ENCODE measurements around the gene SNX15.
"Not testable (repeated sequence)": the region's sequence is repeated elsewhere in the genome, so short reads cannot be mapped to it uniquely, and the experiment has no call there.

The SNX15 gene

DNA sequence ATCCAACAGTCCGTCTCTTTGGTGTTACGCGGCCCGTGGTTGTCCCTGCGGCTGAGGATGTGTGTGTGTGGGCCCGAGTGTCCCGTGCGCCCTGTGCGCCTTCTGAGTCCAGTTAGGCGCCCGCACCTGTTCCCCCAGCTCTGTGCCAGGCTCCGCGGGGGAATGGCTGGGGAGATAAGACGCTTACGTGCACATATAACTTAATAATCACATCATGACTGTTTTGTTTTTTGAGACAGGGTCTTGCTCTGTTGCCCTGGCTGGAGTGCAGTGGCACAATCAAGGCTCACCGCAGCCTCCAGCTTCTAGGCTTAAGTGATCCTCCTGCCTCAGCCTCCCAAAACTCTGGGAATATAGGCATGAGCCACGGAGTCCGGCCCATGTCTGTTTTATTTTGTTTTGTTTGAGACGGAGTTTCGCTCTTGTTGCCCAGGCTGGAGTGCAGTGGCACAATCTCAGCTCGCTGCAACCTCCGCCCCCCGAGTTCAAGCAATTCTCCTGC lies 12.5 kb upstream of the SNX15 start:
- DNase-seq (ENCODE audit: low read depth), result no peak

DNA sequence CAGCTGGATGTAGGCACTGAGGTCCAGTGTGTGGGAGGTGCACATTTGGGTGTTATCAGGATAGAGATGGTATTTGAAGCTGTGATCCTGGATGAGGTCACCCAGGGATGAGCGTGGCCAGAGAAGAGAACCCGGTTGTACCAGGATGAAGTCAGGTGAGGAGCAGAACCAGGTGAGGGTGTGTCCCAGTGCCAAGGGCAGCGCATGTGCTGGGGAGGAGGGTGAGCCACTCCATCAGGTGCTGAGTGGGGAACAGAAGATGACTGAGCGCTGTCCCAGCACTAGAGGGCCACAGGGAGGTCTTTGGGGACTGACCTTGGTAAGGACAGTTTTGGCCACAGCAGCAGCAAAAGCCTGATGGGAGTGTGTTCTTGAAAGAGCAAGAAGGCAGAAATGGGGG lies 10.5 kb upstream of the SNX15 start:
- no peak for DNase-seq (ENCODE audit: low read depth)

DNA sequence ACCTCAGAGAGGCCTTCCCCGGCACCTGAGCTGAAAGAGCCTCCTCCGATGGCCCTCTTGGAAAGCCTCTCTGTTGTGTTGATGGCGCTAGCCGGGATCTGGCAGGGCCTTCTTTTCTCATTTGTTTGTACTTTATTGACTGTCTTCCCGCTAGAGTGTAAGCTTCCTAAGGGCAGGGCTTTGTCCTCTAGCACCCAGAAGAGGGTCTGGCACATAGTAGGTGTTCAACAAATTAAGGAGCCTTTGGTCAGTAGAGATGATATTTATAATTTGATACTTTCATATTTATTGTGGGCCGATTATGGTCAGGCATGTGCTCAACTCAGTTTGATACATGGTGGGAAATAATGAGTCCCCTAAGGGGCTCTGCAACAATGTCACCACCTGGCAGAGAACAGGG lies 9.3 kb upstream of the SNX15 start:
- DNase-seq (ENCODE audit: low read depth), result no peak

DNA sequence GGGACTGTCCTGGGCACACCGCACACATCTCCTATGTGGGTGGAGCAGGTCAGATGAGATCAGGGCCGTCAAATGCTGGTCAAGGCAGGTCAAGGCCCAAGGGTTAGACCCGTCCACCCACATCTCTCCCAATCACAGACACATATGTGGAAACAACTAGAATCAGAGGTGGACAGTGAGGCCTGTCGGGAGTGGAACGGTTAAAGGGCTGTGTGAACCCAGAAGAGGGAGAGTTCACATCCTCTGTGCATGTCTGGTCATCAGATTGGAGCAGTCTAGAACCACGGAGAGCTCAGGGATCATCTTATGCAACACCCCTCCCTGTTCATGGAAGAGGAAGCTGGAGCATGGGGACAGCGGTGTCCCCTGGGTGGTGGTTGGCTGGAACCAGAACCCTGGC lies 7.4 kb upstream of the SNX15 start:
- DNase-seq (ENCODE audit: low read depth), result no peak

DNA sequence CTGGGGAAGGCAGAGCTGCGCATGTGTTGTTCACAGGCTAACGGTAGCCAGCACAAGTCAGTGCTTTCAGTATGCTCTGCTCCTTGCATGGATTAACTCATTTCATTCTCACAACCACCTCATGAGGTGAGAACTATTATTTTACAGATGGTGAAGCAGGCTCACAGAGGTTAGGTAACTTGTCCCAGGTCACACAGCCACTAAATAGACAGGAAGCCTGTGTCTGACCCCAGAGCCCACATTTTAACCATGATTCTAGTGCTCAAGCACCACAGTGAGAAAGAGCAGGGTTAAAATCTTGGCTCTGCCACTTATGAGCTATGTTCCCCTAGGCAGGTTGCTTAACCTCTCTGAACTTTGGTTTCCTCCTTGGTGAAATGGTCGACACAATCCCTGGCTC lies 6.2 kb upstream of the SNX15 start:
- DNase-seq (ENCODE audit: low read depth), result no peak

DNA sequence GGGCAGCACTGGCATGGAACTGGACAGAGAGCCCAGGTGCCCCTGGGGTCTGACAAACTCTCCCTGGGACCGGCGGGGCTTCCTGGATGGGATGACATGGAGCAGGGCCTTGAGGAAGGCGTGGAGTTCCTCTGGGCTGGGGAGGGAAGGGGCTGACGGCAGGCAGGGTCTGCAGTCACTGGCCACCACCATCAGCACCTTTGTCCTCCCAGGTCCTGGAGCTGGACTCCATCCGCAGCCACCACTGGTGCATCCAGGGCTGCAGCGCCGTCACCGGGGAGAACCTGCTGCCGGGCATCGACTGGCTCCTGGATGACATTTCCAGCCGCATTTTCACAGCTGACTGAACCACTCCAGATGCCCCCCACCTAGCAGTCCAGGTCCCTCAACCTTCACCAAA lies 5.7 kb upstream of the SNX15 start:
- DNase-seq (ENCODE audit: low read depth), result no peak

DNA sequence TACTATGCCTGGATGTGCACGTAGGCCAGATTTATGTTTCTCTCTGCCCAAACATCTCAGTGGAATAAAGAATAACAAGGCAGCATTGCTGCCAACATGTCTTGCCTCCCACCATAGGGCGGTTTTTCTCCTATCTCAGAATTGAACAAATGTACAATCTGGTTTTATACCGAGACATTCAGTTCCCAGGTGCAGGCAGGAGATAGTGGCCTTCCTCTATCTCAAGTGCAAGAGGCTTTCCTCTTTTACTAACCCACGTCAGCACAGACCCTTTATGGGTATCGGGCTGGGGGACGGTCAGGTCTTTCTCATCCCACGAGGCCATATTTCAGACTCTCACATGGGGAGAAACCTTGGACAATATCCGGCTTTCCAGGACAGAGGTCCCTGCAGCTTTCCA lies 3.7 kb upstream of the SNX15 start:
- not testable (repeated sequence) for DNase-seq (ENCODE audit: low read depth)

DNA sequence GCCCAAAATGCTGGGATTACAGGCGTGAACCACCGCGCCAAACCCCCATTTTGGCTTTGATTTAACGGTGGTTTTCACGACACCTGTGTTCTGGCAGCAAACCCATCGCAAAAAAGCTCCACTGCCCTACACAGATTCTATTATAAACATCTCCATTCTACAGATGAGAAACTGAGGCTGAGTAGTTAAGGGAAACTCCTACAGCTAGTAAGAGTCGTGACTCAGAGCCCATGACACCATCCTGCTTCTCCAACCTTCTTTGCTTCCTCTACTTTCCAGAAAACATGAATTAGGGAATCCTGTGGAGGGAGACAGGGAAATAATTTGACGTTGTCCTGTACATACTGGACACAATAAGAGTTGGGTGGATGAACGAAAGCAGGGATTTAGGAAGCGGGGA lies 429 bp upstream of the SNX15 start:
- DNase-seq (ENCODE audit: low read depth), result no peak

DNA sequence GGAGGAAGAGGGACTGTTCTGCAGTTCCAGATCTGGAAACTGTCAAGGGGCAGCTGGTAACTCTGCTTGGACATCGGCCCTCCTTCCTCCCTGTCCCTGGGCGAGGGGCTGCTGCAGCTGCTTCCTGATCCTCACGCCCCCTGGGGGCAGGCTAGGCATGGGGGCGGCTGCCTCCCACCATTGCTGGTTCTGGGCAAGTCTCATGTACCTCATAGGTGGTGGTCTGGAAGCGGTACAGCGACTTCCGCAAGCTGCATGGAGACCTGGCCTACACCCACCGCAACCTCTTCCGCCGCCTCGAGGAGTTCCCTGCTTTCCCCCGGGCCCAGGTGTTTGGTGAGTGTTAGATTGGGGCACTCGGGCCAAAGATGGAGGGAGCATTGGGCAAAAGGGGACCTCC lies 5.0 kb downstream of the SNX15 start:
- no peak for DNase-seq (ENCODE audit: low read depth)

DNA sequence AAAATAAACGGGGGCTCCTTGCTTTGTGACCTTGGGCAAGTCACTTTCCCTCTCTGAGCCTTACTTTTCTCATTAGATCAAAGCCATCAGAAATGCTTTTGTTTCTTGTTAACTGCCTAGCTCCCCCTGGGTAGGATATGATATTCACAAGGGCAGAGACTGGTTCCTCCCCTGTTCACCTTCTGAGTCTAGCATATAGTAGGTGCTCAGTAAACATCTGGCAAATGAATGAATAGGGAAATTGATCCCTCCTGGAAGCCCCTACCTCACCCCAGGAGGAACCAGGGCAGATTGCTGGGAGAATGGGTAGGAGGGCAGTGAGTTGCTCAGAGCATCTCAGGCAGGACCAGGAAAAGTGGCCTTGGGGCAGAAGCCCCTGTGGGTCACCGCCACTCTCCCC lies 7.2 kb downstream of the SNX15 start:
- DNase-seq (ENCODE audit: low read depth), result no peak

DNA sequence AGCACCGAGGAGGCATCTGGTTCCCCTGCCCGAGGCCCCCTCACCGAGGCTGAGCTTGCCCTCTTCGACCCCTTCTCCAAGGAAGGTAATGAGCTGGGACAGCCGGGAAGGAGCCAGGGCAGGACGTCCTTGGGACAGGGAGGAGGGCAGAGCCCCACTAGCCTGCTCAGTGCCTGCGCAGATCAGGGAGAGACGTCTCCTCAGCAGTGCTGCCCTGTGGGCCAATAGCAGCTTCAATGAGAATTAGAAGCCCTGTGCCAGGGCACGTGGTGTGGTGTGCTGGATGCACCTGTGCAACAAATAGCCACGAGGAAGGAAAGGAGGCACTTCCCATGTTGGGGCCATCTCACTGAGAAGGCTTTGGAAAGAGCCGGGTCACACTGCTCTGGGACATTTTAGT lies 8.3 kb downstream of the SNX15 start:
- DNase-seq (ENCODE audit: low read depth), result no peak

DNA sequence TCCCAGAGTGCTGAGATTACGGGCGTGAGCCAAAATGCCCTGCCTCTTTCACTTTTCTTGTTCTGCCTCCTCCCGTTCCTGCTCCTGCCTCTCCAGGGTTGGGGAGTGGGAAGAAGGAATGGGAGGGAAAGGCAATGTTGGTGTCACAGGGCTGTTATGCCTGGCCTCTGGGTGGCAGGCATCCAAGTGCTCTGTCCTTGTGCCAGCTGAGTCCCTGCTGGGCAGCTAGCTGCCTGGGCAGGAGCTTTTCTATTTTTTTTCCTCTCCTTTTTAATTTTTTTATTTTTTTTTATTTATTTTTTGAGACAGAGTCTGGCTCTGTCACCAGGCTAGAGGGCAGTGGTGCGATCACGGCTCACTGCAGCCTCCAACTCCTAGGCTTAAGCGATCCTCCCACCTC lies 9.7 kb downstream of the SNX15 start:
- no peak for DNase-seq (ENCODE audit: low read depth)

DNA sequence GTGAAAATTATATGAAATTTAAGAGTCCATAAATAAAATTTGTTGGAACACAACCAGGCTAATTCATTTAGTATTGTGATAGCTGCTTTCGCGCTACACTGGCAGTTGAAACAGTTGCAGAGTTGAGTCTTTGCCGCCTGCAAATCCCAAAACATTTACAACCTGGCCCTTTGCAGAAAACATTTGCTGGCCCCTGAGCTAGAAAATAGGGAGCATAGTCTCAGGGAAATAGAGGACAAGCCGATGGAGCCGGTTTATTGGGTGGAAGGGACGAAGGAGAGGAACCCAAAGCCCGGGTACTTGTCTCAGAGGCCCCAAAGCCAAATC lies 13.2 kb downstream of the SNX15 start:
- no peak for DNase-seq (ENCODE audit: low read depth)

DNA sequence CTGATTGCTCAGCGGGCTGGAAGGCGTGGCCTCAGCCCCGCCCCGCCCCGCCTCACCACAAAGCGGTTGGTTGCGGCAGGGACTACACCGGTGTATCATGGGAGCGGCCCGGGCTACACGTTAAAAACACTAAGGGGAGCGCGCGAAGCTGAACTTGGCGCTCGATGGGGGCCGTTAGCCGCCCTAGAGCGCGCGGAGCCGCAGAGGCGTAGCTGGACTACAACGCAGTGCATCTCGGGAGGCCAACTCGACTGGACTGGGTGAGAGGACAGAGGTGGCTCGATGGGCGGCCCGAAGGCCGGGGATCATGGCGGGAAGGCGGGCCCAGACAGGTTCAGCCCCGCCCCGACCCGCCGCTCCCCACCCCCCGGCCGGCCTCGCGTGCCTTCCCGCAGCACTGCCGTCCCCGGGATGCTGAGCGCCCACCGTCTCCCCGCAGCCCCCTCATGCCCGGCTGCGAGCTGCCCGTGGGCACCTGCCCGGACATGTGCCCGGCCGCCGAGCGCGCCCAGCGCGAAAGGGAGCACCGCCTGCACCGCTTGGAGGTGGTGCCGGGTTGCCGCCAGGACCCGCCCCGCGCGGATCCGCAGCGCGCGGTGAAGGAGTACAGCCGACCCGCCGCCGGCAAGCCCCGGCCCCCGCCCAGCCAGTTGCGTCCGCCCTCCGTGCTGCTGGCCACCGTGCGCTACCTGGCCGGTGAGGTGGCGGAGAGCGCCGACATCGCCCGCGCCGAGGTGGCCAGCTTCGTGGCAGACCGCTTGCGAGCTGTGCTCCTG lies 13.8 kb downstream of the SNX15 start, which contains the start of gene SAC3D1:
TSS of gene SAC3D1 (plus strand) at position 364 of the 776 bp plus-strand sequence. CDS start at position 447, 83 bp downstream.
- DNase-seq (ENCODE audit: low read depth), result peak; percentile 67

DNA sequence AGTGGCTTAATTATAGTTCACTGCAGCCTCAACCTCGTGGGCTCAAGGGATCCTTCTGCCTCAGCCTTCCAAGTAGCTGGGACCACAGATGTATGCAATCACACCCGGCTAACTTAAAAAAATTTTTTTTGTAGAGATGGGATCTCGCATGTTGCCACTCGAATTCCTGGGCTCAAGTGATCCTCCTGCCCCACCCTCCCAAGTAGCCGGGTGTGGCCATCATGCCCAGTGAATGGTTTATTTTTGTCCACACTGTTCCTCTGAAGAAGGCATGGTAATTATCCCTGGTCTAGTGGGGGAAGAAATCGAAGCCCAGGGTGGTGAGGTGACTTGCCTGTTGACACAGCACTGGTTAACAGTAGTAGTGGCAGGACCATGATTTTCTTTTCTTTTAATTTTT lies 15.7 kb downstream of the SNX15 start:
- no peak for DNase-seq (ENCODE audit: low read depth)

DNA sequence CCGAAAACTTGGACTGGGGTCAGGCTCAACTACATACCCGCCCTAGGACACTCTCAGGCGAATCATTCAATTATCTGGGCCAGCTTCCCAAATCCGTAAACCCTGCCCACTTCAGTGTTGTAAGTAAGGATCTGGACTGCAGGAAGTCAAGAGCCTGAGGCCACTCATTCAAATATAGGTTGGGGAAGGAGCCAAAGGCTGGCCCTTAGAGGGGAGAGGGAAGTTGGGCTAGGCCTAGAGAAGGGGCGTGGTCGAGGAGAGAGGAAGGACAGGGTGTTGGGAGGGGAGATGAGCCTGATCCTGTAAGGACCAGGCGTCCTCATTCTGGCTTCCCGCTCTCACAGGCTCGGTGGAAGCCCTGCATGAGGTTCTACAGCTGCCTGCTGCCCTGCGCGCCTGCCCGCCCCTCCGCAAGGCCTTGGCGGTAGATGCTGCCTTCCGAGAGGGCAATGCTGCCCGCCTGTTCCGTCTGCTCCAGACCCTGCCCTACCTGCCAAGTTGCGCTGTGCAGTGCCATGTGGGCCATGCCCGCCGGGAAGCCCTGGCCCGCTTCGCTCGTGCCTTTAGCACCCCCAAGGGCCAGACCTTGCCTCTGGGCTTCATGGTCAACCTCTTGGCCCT lies 16.8 kb downstream of the SNX15 start:
- no peak for DNase-seq (ENCODE audit: low read depth)

DNA sequence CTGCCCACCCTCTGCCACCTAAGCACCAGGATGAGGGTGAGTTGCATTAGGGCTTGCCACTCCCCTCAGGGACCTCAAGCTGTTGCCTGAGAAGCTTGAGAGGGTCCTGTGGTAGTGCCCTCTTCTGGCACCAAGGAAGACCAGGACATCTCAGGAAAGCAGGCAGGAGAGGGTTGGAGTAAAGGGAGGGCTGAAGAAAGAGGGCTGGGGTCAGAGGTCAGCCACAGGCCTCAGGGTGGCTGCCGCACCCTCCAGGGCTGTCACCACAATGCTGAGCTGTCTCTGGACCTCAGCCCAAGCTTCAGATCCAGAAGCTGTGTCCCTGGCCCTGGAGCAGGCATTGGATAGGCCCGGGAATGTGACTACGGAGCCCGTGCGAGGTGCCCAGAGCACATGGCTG lies 17.8 kb downstream of the SNX15 start:
- DNase-seq (ENCODE audit: low read depth), result no peak

DNA sequence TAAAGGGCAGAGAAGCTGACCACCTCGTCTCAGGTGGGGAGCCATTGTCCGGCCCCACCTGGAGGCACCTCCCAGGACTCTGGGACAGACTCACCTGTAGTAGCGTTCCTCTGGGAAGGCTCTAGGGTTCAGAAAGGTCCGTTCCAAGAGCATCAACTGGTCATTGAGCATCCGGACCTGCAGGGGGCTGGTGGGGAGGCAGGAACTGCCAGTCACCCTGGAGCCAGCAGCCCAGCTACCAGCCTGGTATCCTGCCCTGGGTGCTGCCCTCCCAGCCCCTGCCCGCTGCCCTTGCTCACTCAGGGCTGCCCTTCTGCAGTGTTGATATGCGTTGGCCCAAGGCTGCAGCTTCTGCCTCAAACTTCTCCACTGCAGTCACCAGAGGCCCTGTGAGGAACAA lies 18.5 kb downstream of the SNX15 start:
- DNase-seq (ENCODE audit: low read depth), result no peak

DNA sequence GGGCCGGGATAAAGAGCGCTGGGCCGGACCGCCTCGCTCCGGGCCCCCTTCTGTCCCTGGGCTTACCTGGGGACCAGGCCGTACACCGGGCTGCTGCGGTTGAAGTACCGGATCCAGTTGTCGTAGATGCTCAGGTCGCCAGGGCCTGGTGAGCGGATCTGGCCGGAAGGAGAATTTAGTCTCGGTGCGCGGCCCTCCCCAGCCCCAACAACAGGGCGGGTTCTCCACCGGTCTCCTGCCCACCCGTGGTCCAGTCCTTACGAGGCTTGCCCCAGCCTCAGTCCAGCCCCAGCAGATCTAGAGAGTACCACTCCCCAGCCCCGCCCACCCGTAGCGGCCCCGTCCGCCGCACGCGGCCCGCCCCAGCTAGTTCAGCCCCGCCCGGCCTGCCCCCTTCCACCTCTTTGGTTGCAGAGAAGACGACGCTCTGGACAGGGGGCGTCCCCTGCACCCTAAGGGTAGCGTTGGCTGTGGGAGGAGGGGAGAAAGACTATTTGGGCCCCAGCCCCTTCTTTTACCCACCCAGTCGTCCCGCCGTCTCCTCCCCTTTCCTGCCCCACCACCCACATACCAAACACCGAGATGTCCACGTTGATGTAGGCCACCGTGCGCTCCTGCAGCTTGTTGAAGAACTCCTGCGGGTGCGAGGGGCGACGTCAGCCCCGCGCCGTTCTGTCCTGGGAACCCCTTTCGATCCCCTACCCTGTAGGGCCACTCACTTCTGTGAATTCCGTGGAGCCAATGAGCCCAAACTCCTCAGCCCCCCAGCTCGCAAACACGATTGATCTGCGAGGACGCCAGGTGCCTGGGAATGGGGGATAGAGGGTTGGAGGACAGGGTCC lies 20.6 kb downstream of the SNX15 start:
- no peak for DNase-seq (ENCODE audit: low read depth)

DNA sequence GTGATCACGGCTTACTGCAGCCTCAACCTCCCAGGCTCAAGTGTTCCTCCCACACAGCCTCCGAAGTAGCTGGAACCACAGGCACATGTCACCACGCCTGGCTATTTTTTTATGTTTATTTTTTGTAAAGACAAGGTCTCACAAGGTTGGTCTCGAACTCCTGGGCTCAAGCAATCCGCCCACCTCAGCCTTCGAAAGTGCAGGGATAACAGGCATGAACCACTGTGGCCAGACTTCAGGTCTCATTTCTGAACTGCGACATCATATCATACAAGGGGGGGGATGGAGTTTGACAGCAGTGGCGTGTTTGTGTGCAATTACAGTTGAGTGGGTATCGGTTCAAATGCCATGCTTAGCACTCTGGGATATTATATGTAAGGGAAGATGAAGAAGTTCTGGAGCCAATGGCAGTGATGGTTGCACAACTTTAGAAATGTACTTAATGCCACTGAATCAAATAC lies 24.2 kb downstream of the SNX15 start:
- DNase-seq (ENCODE audit: low read depth), result no peak

DNA sequence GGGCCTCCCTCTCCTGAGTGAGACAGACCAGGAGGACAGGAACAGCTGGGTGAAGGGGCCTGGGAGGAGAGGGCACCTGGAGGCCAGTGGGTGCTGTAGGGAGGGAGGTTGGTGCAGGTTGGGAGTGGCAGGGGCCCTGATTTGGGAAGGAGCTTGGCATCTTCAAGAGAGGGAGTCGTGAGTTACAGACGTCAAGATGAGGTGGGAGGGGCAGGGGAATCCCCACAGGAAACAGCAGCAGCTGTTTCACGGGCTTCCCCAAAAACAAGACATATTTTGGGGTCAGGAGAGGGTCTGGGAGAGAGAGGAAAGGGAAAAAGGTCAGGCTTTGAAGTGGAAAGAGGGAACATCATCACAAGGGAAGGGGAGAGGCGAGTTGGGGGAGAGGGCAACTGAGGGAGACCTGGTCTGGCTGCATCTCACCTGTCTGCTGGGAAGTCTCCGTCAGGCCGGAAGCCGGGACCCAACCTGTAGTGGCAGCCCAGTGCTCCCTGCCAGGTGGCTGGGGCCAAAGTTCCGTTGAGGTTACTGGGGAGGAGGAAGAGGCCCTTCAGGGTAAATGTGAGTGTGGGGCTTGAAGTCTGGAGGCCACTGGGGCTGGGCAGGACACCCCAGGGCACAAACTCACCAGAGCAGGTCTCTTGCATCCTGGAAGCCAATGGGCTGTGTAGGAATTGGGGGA lies 26.7 kb downstream of the SNX15 start:
- DNase-seq (ENCODE audit: low read depth), result no peak

DNA sequence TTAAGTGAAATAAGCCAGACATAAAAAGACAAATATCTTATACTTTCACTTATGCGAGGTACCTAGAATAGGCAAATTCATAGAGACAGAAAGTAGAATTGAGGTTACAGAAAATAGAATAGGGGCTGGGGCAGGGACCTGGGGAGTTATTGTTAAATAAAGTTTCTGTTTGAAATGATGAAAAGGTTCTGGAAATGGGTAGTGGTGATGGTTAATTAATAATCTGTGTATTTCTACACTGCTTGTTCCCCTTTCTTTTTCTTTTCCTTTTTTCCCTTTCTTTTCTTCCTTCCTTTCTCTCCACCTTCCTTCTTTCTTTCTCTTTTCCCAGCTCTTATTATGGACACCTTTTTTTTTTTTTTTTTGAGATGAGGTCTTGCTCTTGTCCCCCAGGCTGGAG lies 28.3 kb downstream of the SNX15 start:
- no peak for DNase-seq (ENCODE audit: low read depth)
